GM23338 (cell line): ENCODE results near the gene TTC28. TPM values are rescaled to one million over a fixed set of nuclear protein-coding genes. Genes with fewer than 3 reads are reported as not detected.

Source experiments
- ATAC-seq: fragments of 200-7000 bp; cut with Tn5 transposase; 3 replicates; pipeline ENCODE4 v1.9.1; 2020
- DNase-seq: peaks from one replicate; pipeline ENCODE4 v3.0.0-alpha.2; 2015; ENCODE audit warnings: low spot score
- H2AFZ ChIP-seq: fragments of 200-600 bp; sonication (generic); 2 replicates; pipeline ENCODE4 v1.8.0; 2016; ENCODE audit warnings: antibody characterized with exemption, mild to moderate bottlenecking, moderate library complexity
- H3F3A ChIP-seq: fragments of 200-600 bp; sonication (generic); replicated peaks from 2 replicates; pipeline ENCODE4 v1.8.0; 2017; ENCODE audit warnings: antibody characterized with exemption, mixed run types, low read depth
- H3K27ac ChIP-seq: fragments of 200-600 bp; sonication (generic); 2 replicates; pipeline ENCODE4 v1.6.1; 2016; ENCODE audit warnings: low read depth
- H3K27me3 ChIP-seq: fragments of 200-600 bp; sonication (generic); 2 replicates; pipeline ENCODE4 v1.8.0; 2016; ENCODE audit warnings: mild to moderate bottlenecking, mixed run types, moderate library complexity; ENCODE audit not compliant: insufficient read depth
- H3K36me3 ChIP-seq: fragments of 200-600 bp; sonication (generic); 2 replicates; pipeline ENCODE4 v1.8.0; 2016; ENCODE audit warnings: mild to moderate bottlenecking; ENCODE audit not compliant: insufficient read depth
- H3K4me1 ChIP-seq: fragments of 200-600 bp; sonication (generic); 2 replicates; pipeline ENCODE4 v1.8.0; 2016; ENCODE audit warnings: mild to moderate bottlenecking, moderate library complexity; ENCODE audit not compliant: insufficient read depth
- H3K4me2 ChIP-seq: fragments of 200-600 bp; sonication (generic); 2 replicates; pipeline ENCODE4 v1.7.1; 2017; ENCODE audit warnings: mixed run types
- H3K4me3 ChIP-seq: fragments of 200-600 bp; sonication (generic); 2 replicates; pipeline ENCODE4 v1.6.1; 2016; ENCODE audit warnings: mixed run types
- H3K79me2 ChIP-seq: fragments of 200-600 bp; sonication (generic); replicated peaks from 2 replicates; pipeline ENCODE4 v1.8.0; 2017; ENCODE audit warnings: mild to moderate bottlenecking; ENCODE audit not compliant: insufficient read depth
- H3K9me2 ChIP-seq: fragments of 200-600 bp; sonication (generic); 2 replicates; pipeline ENCODE4 v1.8.0; 2017; ENCODE audit not compliant: insufficient read depth
- H4K20me1 ChIP-seq: fragments of 200-600 bp; sonication (generic); replicated peaks from 2 replicates; pipeline ENCODE4 v1.8.0; 2017; ENCODE audit warnings: mild to moderate bottlenecking; ENCODE audit not compliant: insufficient read depth
- H3K27ac Mint-ChIP-seq: 2 replicates; pipeline ENCODE4 v1.8.0; 2020; ENCODE audit warnings: inconsistent platforms, mild to moderate bottlenecking, moderate library complexity, mixed read lengths
- H3K27me3 Mint-ChIP-seq: 3 replicates; pipeline ENCODE4 v1.8.0; 2022; ENCODE audit warnings: low read depth, mild to moderate bottlenecking, moderate library complexity, mixed read lengths, inconsistent platforms; ENCODE audit not compliant: insufficient read depth, poor library complexity
- H3K36me3 Mint-ChIP-seq: 3 replicates; pipeline ENCODE4 v1.8.0; 2021; ENCODE audit warnings: low read depth, mild to moderate bottlenecking, inconsistent platforms, moderate library complexity, mixed read lengths
- H3K4me1 Mint-ChIP-seq: 3 replicates; pipeline ENCODE4 v1.8.0; 2020; ENCODE audit warnings: mild to moderate bottlenecking, inconsistent platforms, mixed read lengths
- H3K4me3 Mint-ChIP-seq: 3 replicates; pipeline ENCODE4 v1.8.0; 2021; ENCODE audit warnings: moderate library complexity, mild to moderate bottlenecking, inconsistent platforms, mixed read lengths
- H3K9me3 Mint-ChIP-seq: 3 replicates; pipeline ENCODE4 v1.8.0; 2020; ENCODE audit warnings: moderate library complexity, mild to moderate bottlenecking, inconsistent platforms, mixed read lengths
- CREB1 ChIP-seq: fragments of 250-450 bp; sonication (Bioruptor Pico); IDR thresholded peaks from 2 replicates; pipeline ENCODE4 v1.5.0; 2020; ENCODE audit warnings: low read depth, mild to moderate bottlenecking, moderate library complexity
- JUNB ChIP-seq: IDR thresholded peaks from one replicate; pipeline ENCODE4 v1.6.1; 2016; ENCODE audit warnings: antibody characterized with exemption; ENCODE audit not compliant: unreplicated experiment
- NANOG ChIP-seq: IDR thresholded peaks from 2 replicates; pipeline ENCODE4 v1.6.1; 2016; ENCODE audit warnings: antibody characterized with exemption, borderline replicate concordance
- POLR2AphosphoS5 ChIP-seq: IDR thresholded peaks from 2 replicates; pipeline ENCODE4 v1.6.1; 2016; ENCODE audit warnings: antibody characterized with exemption, low read depth
- STAT1 ChIP-seq: IDR thresholded peaks from one replicate; pipeline ENCODE4 v1.6.1; 2016; ENCODE audit warnings: antibody characterized with exemption; ENCODE audit not compliant: unreplicated experiment
- ZNF114 ChIP-seq: fragments of 250-450 bp; sonication (Bioruptor Pico); IDR thresholded peaks from 2 replicates; pipeline ENCODE4 v1.5.0; 2020; ENCODE audit warnings: mild to moderate bottlenecking, moderate library complexity
- ZNF331 ChIP-seq: fragments of 250-450 bp; sonication (Bioruptor Pico); IDR thresholded peaks from 2 replicates; pipeline ENCODE4 v1.5.0; 2020; ENCODE audit warnings: low read depth, mild to moderate bottlenecking, moderate library complexity
- polyA plus RNA-seq: library from polyadenylated mRNA; unstranded; fragments of >200 nt; fragmentation: Nextera tagmentation; extraction: Ambion mirVana; gene quantifications from 2 replicates; pipeline ENCODE4 v1.2.1, GENCODE V29; 2016
- total RNA-seq: library from RNA; depleted of rRNA; stranded (reverse); fragments of >200 nt; shearing (Covaris generic); gene quantifications from 2 replicates; pipeline ENCODE4 v1.2.3, GENCODE V29; 2014
- TF ChIP-seq, protein P1 (sequence below), 2 experiments: fragments of 200-600 bp in 1 of 2; sonication (generic) in 1 of 2; conservative IDR thresholded peaks; 2 replicates each; pipeline versions ENCODE4 v1.5.1 to v1.6.1; 2016 to 2017; ENCODE audit warnings: antibody characterized with exemption in 2 of 2, low read depth in 2 of 2, mild to moderate bottlenecking in 2 of 2, moderate library complexity in 1 of 2
- TF ChIP-seq, protein P2 (sequence below): IDR thresholded peaks from 2 replicates; pipeline ENCODE4 v1.6.1; 2016; ENCODE audit warnings: antibody characterized with exemption
- TF ChIP-seq, protein P3 (sequence below): IDR thresholded peaks from one replicate; pipeline ENCODE4 v1.6.1; 2018; ENCODE audit warnings: antibody characterized with exemption; ENCODE audit not compliant: unreplicated experiment

The TTC28 gene
- total and polyA plus RNA-seq, 2 experiments from 2014 or later: 4.5 to 16.1 TPM

DNA sequence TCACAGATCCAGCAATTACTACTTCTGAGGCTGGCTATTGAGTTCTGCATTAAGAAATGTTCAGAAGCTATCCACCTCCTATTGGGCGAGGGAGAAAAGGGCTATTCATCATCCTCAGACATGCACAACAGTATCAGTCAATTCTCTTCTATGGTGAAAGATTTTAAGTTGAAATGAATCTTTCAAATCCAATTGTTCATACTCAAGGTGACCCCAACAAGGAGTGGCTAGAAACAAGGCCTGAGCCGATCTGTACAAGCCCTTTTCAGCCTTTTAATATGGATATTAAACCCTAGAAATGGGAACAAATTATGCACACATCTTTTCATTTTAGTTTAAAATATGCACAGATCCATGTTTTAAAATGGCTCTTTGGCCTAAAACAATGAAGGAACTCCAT is 457.1 kb downstream of the TTC28 start:
- Histone ChIP-seq H3K4me3 (no peak overlapping the region), H3K4me1 (no peaks in the 10 kb centered on the region), H3K36me3 (no peaks in the 10 kb centered on the region), H3K27ac (no peak overlapping the region), H3K79me2 (no peaks in the 10 kb centered on the region), H4K20me1 (no peaks in the 10 kb centered on the region), H3K27me3 (no peaks in the 10 kb centered on the region), H3K4me2 (no peak overlapping the region), H2AFZ (no peak overlapping the region), H3K9me2 (no peaks in the 10 kb centered on the region), H3F3A (no peaks in the 10 kb centered on the region)
- H3K27me3 Mint-ChIP-seq: peaks cover 4% of the 10 kb centered on the region
- ATAC-seq: no peak
- no peak overlapping the region for H3K27ac Mint-ChIP-seq
- H3K4me3 Mint-ChIP-seq: no peak overlapping the region
- no peak for DNase-seq
- H3K9me3 Mint-ChIP-seq: no peaks in the 10 kb centered on the region
- TF ChIP-seq, protein P1, sequence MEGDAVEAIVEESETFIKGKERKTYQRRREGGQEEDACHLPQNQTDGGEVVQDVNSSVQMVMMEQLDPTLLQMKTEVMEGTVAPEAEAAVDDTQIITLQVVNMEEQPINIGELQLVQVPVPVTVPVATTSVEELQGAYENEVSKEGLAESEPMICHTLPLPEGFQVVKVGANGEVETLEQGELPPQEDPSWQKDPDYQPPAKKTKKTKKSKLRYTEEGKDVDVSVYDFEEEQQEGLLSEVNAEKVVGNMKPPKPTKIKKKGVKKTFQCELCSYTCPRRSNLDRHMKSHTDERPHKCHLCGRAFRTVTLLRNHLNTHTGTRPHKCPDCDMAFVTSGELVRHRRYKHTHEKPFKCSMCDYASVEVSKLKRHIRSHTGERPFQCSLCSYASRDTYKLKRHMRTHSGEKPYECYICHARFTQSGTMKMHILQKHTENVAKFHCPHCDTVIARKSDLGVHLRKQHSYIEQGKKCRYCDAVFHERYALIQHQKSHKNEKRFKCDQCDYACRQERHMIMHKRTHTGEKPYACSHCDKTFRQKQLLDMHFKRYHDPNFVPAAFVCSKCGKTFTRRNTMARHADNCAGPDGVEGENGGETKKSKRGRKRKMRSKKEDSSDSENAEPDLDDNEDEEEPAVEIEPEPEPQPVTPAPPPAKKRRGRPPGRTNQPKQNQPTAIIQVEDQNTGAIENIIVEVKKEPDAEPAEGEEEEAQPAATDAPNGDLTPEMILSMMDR (conservative IDR thresholded peaks at IDR 0.05; ENCODE audit: low read depth in 2 of 2): no peak
- TF ChIP-seq ZNF114 (CRISPR knock-in tag) (no peak), STAT1 (no peak), ZNF331 (CRISPR knock-in tag) (no peak), CREB1 (CRISPR knock-in tag) (no peak), POLR2AphosphoS5 (no peak), JUNB (no peak)
- TF ChIP-seq, protein P2, sequence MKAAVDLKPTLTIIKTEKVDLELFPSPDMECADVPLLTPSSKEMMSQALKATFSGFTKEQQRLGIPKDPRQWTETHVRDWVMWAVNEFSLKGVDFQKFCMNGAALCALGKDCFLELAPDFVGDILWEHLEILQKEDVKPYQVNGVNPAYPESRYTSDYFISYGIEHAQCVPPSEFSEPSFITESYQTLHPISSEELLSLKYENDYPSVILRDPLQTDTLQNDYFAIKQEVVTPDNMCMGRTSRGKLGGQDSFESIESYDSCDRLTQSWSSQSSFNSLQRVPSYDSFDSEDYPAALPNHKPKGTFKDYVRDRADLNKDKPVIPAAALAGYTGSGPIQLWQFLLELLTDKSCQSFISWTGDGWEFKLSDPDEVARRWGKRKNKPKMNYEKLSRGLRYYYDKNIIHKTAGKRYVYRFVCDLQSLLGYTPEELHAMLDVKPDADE: no peak
- TF ChIP-seq, protein P3, sequence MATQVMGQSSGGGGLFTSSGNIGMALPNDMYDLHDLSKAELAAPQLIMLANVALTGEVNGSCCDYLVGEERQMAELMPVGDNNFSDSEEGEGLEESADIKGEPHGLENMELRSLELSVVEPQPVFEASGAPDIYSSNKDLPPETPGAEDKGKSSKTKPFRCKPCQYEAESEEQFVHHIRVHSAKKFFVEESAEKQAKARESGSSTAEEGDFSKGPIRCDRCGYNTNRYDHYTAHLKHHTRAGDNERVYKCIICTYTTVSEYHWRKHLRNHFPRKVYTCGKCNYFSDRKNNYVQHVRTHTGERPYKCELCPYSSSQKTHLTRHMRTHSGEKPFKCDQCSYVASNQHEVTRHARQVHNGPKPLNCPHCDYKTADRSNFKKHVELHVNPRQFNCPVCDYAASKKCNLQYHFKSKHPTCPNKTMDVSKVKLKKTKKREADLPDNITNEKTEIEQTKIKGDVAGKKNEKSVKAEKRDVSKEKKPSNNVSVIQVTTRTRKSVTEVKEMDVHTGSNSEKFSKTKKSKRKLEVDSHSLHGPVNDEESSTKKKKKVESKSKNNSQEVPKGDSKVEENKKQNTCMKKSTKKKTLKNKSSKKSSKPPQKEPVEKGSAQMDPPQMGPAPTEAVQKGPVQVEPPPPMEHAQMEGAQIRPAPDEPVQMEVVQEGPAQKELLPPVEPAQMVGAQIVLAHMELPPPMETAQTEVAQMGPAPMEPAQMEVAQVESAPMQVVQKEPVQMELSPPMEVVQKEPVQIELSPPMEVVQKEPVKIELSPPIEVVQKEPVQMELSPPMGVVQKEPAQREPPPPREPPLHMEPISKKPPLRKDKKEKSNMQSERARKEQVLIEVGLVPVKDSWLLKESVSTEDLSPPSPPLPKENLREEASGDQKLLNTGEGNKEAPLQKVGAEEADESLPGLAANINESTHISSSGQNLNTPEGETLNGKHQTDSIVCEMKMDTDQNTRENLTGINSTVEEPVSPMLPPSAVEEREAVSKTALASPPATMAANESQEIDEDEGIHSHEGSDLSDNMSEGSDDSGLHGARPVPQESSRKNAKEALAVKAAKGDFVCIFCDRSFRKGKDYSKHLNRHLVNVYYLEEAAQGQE: no peak
- H3K4me1 Mint-ChIP-seq: peaks cover 4% of the 10 kb centered on the region; the same call in 1 of the 3 replicates
- no peaks in the 10 kb centered on the region for H3K36me3 Mint-ChIP-seq

DNA sequence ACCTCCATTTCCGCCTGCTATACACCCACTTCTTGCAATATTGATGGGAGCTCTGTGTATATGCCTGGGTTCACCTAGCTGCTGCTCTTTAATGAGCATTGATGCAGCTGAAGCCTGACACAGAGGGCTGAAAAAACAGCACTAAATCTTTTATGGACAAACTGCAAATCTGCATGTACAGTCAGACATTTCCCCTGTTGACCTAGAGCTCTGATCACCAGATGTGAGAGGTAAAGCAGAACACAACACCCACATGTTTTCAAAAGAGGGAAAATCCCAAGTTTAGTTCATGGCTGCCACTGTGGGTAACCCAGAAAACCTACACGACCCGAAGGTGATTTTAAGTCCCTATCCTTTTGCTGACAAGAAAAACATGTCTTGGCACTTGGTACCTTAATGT is 457.6 kb downstream of the TTC28 start:
- ATAC-seq: no peak
- Histone ChIP-seq H4K20me1 (no peaks in the 10 kb centered on the region), H3K4me3 (no peak overlapping the region), H3K79me2 (no peaks in the 10 kb centered on the region), H3K36me3 (no peaks in the 10 kb centered on the region), H3F3A (no peaks in the 10 kb centered on the region), H2AFZ (no peak overlapping the region), H3K9me2 (no peaks in the 10 kb centered on the region), H3K4me1 (no peaks in the 10 kb centered on the region), H3K27ac (no peak overlapping the region), H3K4me2 (no peak overlapping the region), H3K27me3 (no peaks in the 10 kb centered on the region)
- Mint-ChIP-seq H3K36me3 (no peaks in the 10 kb centered on the region), H3K27ac (no peak overlapping the region), H3K9me3 (no peaks in the 10 kb centered on the region), H3K27me3 (peaks cover 4% of the 10 kb centered on the region), H3K4me1 (peaks cover 4% of the 10 kb centered on the region; the same call in 1 of the 3 replicates), H3K4me3 (no peak overlapping the region)
- TF ChIP-seq STAT1 (no peak), ZNF331 (CRISPR knock-in tag) (no peak), ZNF114 (CRISPR knock-in tag) (no peak), JUNB (no peak), NANOG (no peak), POLR2AphosphoS5 (no peak)
- TF ChIP-seq, protein P1 (conservative IDR thresholded peaks at IDR 0.05; ENCODE audit: low read depth in 2 of 2): no peak
- TF ChIP-seq, protein P3: no peak
- no peak for DNase-seq
